ENCODE measurements around the gene TSPAN18.
A peak's percentile ranks its signal among the peaks of the same experiment; 100 is the strongest.

TSPAN18 gene

GRCh38 chr11:44726283-44727113, at the start of gene TSPAN18:
Gene TSPAN18 (plus strand): TSS chr11:44726962. CDS start chr11:44906417, 179,455 bp downstream.
- peak within 1 kb of the TSS; percentile 77 for H3K27ac Mint-ChIP-seq
- peaks cover 19% of the 10 kb centered on the region for H3K27me3 Mint-ChIP-seq
- peak; percentile 72 for ATAC-seq
- peak within 1 kb of the TSS; percentile 85 for H3K4me3 Mint-ChIP-seq
- H3K36me3 Mint-ChIP-seq, result no peaks in the 10 kb centered on the region
- H3K4me1 Mint-ChIP-seq, result peaks cover 22% of the 10 kb centered on the region
- no peaks in the 10 kb centered on the region for H3K9me3 Mint-ChIP-seq

GRCh38 chr11:44680982-44681597, 45.7 kb upstream of the TSPAN18 start:
- peaks cover 9% of the 10 kb centered on the region for H3K4me1 Mint-ChIP-seq
- peaks cover 7% of the 10 kb centered on the region for H3K9me3 Mint-ChIP-seq
- H3K36me3 Mint-ChIP-seq, result no peaks in the 10 kb centered on the region
- peak; percentile 12 for ATAC-seq
- H3K27me3 Mint-ChIP-seq, result peaks cover 46% of the 10 kb centered on the region
- no peak overlapping the region for H3K27ac Mint-ChIP-seq
- no peak overlapping the region for H3K4me3 Mint-ChIP-seq

- Mint-ChIP-seq H3K27me3 (peaks cover 46% of the 10 kb centered on the region), H3K9me3 (peaks cover 7% of the 10 kb centered on the region), H3K27ac (no peak overlapping the region), H3K4me3 (no peak overlapping the region), H3K4me1 (peaks cover 9% of the 10 kb centered on the region), H3K36me3 (no peaks in the 10 kb centered on the region)
- no peak for ATAC-seq
These were observed 45.1 kb upstream of the TSPAN18 start for GRCh38 chr11:44681698-44682097.

- Mint-ChIP-seq H3K27ac (no peak overlapping the region), H3K4me1 (peaks cover 22% of the 10 kb centered on the region), H3K36me3 (no peaks in the 10 kb centered on the region), H3K27me3 (peaks cover 42% of the 10 kb centered on the region), H3K4me3 (no peak overlapping the region), H3K9me3 (peaks cover 5% of the 10 kb centered on the region)
- no peak for ATAC-seq
These were observed 41.9 kb upstream of the TSPAN18 start for GRCh38 chr11:44684859-44685281.

- H3K9me3 Mint-ChIP-seq, result peaks cover under 1% of the 10 kb centered on the region
- H3K27ac Mint-ChIP-seq, result no peak overlapping the region
- H3K4me1 Mint-ChIP-seq, result peaks cover 13% of the 10 kb centered on the region
- no peaks in the 10 kb centered on the region for H3K36me3 Mint-ChIP-seq
- peak; percentile 71 for ATAC-seq
- H3K27me3 Mint-ChIP-seq, result peaks cover 20% of the 10 kb centered on the region
- H3K4me3 Mint-ChIP-seq, result no peak overlapping the region
These were observed 39.4 kb upstream of the TSPAN18 start for GRCh38 chr11:44687388-44687787.

- ATAC-seq, result no peak
- Mint-ChIP-seq H3K27me3 (peaks cover 15% of the 10 kb centered on the region), H3K4me1 (peaks cover 13% of the 10 kb centered on the region)
These were observed 37.5 kb upstream of the TSPAN18 start for GRCh38 chr11:44689265-44689664.

GRCh38 chr11:44690651-44691050, 36.1 kb upstream of the TSPAN18 start:
- H3K36me3 Mint-ChIP-seq, result no peaks in the 10 kb centered on the region
- no peak overlapping the region for H3K27ac Mint-ChIP-seq
- H3K4me1 Mint-ChIP-seq, result peaks cover 22% of the 10 kb centered on the region
- ATAC-seq, result no peak
- H3K27me3 Mint-ChIP-seq, result peaks cover 15% of the 10 kb centered on the region
- no peak overlapping the region for H3K4me3 Mint-ChIP-seq
- H3K9me3 Mint-ChIP-seq, result no peaks in the 10 kb centered on the region

More at GRCh38 chr11:44689265-44689664, 37.5 kb upstream of the TSPAN18 start:
- Mint-ChIP-seq H3K9me3 (no peaks in the 10 kb centered on the region), H3K4me3 (no peak overlapping the region), H3K27ac (no peak overlapping the region), H3K36me3 (no peaks in the 10 kb centered on the region)

GRCh38 chr11:44692460-44692859, 34.3 kb upstream of the TSPAN18 start:
- Mint-ChIP-seq H3K27me3 (peaks cover 15% of the 10 kb centered on the region), H3K36me3 (no peaks in the 10 kb centered on the region), H3K27ac (no peak overlapping the region), H3K4me3 (no peak overlapping the region), H3K9me3 (no peaks in the 10 kb centered on the region), H3K4me1 (peaks cover 18% of the 10 kb centered on the region)
- ATAC-seq, result no peak

- Mint-ChIP-seq H3K27me3 (peaks cover 5% of the 10 kb centered on the region), H3K27ac (no peak overlapping the region), H3K4me1 (peaks cover 9% of the 10 kb centered on the region), H3K36me3 (no peaks in the 10 kb centered on the region), H3K4me3 (no peak overlapping the region), H3K9me3 (no peaks in the 10 kb centered on the region)
- ATAC-seq, result no peak
These were observed 33.1 kb upstream of the TSPAN18 start for GRCh38 chr11:44693654-44694119.

GRCh38 chr11:44694443-44694842, 32.3 kb upstream of the TSPAN18 start:
- H3K9me3 Mint-ChIP-seq, result no peaks in the 10 kb centered on the region
- peak; percentile 52 for ATAC-seq
- no peaks in the 10 kb centered on the region for H3K36me3 Mint-ChIP-seq
- peaks cover 6% of the 10 kb centered on the region for H3K27me3 Mint-ChIP-seq
- H3K4me3 Mint-ChIP-seq, result no peak overlapping the region
- H3K4me1 Mint-ChIP-seq, result peaks cover 9% of the 10 kb centered on the region
- no peak overlapping the region for H3K27ac Mint-ChIP-seq

GRCh38 chr11:44695169-44695833, 31.5 kb upstream of the TSPAN18 start:
- Mint-ChIP-seq H3K27ac (no peak overlapping the region), H3K4me3 (no peak overlapping the region), H3K27me3 (peaks cover 14% of the 10 kb centered on the region), H3K4me1 (peaks cover 9% of the 10 kb centered on the region), H3K9me3 (no peaks in the 10 kb centered on the region), H3K36me3 (no peaks in the 10 kb centered on the region)
- ATAC-seq, result no peak

- Mint-ChIP-seq H3K27me3 (peaks cover 41% of the 10 kb centered on the region), H3K4me1 (peaks cover 9% of the 10 kb centered on the region), H3K9me3 (peaks cover 4% of the 10 kb centered on the region), H3K4me3 (no peak overlapping the region), H3K36me3 (no peaks in the 10 kb centered on the region), H3K27ac (no peak overlapping the region)
- no peak for ATAC-seq
These were observed 28.4 kb upstream of the TSPAN18 start for GRCh38 chr11:44698252-44698912.

- peaks cover 42% of the 10 kb centered on the region for H3K27me3 Mint-ChIP-seq
- peaks cover 5% of the 10 kb centered on the region for H3K4me1 Mint-ChIP-seq
- H3K27ac Mint-ChIP-seq, result no peak overlapping the region
- H3K36me3 Mint-ChIP-seq, result no peaks in the 10 kb centered on the region
- H3K4me3 Mint-ChIP-seq, result no peak overlapping the region
- peaks cover 7% of the 10 kb centered on the region for H3K9me3 Mint-ChIP-seq
- no peak for ATAC-seq
These were observed 27.0 kb upstream of the TSPAN18 start for GRCh38 chr11:44699497-44700408.

- no peak overlapping the region for H3K27ac Mint-ChIP-seq
- H3K4me3 Mint-ChIP-seq, result no peak overlapping the region
- no peak for ATAC-seq
- H3K36me3 Mint-ChIP-seq, result no peaks in the 10 kb centered on the region
- H3K4me1 Mint-ChIP-seq, result no peaks in the 10 kb centered on the region
- H3K9me3 Mint-ChIP-seq, result peaks cover 7% of the 10 kb centered on the region
- H3K27me3 Mint-ChIP-seq, result peaks cover 50% of the 10 kb centered on the region
These were observed 25.5 kb upstream of the TSPAN18 start for GRCh38 chr11:44701276-44701675.

Data from stimulated activated memory B cell treated with anti-CD40 and anti-IgM and Interleukin-4, amounts not matched to agents 10 μg/mL and 1 μg/mL and 100 μg/mL, for 72 hours (primary cell).